HCT116 (cell line): Measurements from ENCODE around the gene USP8.

Experiments used
- SIN3A ChIP-seq: IDR thresholded peaks from 2 replicates; pipeline ENCODE4 v1.6.1; 2012; ENCODE audit warnings: low read depth
- TF ChIP-seq, protein P1 (sequence below), 3 experiments: fragments of 200-600 bp in 1 of 3; sonication (generic) in 1 of 3; IDR thresholded peaks in 2 of 3; conservative IDR thresholded peaks in 1 of 3; 2 replicates each; pipeline ENCODE4 v1.5.1; 2012 to 2017; ENCODE audit warnings: low read depth in 2 of 3, low read length in 2 of 3, antibody characterized with exemption in 1 of 3, borderline replicate concordance in 1 of 3, control low read depth in 1 of 3, mild to moderate bottlenecking in 1 of 3, mixed read lengths in 1 of 3, mixed run types in 1 of 3, moderate library complexity in 1 of 3; ENCODE audit not compliant: insufficient read depth in 1 of 3

DNA sequence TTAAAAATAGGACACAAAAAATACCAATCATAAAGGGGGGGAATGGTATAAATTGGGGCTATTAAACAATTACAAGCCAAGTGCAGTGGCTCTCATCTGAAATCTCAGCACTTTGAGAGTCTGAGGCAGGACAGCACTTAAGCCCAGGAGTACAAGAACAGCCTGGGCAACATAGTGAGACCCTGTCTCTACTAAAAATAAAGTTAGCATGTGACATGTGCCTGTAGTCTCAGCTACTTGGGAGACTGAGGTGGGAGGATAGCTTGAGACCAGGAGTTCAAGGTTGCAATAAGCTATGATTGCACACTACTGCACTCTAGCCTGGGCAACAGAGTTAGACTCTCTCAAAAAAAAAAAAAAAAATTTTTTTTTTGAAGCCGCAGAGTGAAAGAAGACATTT, 45.4 kb upstream of the USP8 start:
- TF ChIP-seq, protein P1, sequence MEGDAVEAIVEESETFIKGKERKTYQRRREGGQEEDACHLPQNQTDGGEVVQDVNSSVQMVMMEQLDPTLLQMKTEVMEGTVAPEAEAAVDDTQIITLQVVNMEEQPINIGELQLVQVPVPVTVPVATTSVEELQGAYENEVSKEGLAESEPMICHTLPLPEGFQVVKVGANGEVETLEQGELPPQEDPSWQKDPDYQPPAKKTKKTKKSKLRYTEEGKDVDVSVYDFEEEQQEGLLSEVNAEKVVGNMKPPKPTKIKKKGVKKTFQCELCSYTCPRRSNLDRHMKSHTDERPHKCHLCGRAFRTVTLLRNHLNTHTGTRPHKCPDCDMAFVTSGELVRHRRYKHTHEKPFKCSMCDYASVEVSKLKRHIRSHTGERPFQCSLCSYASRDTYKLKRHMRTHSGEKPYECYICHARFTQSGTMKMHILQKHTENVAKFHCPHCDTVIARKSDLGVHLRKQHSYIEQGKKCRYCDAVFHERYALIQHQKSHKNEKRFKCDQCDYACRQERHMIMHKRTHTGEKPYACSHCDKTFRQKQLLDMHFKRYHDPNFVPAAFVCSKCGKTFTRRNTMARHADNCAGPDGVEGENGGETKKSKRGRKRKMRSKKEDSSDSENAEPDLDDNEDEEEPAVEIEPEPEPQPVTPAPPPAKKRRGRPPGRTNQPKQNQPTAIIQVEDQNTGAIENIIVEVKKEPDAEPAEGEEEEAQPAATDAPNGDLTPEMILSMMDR (IDR thresholded peaks at IDR 0.05 in 2 of 3, conservative IDR thresholded peaks at IDR 0.05 in 1 of 3; ENCODE audit: borderline replicate concordance in 1 of 3, insufficient read depth in 1 of 3, low read depth in 2 of 3, low read length in 2 of 3), result no peak
- no peak for TF ChIP-seq SIN3A
